Bladder microvascular endothelial cell (primary cell): ENCODE data around the gene CYLD. TPM values are rescaled to one million over a fixed set of nuclear protein-coding genes. Genes with fewer than 3 reads are reported as not detected.

Experiments used
- total RNA-seq: library from RNA; depleted of rRNA; stranded (reverse); fragments of >200 nt; gene quantifications from 2 replicates; pipeline ENCODE4 v1.2.3, GENCODE V29; 2014

The CYLD gene
- total RNA-seq = 21.4 and 61.4 TPM in 2 replicates

GRCh38 chr16:50741781-50742575 is at the start of gene CYLD:
Gene CYLD (plus strand): TSS chr16:50742086. CDS start chr16:50749699, 7,613 bp downstream.

GRCh38 chr16:50692999-50693781 is 48.7 kb upstream of the CYLD start, which contains the start of gene NOD2:
Gene NOD2 (plus strand): TSS chr16:50693606. CDS start chr16:50699496, 5,890 bp downstream.

Other genes starting within 250 kb of the CYLD start
- gene NKD1, start 193.7 kb upstream of the CYLD start, total RNA-seq = under 0.01 TPM in 1 of 2 replicates, not detected in the other
- 0.25 TPM in 1 of 2 replicates, not detected in the other for gene SNX20, start 60.8 kb upstream of the CYLD start, total RNA-seq
- 0.16 and 2.1 TPM in 2 replicates for gene NOD2, start 48.5 kb upstream of the CYLD start, total RNA-seq